Activated CD4-positive, alpha-beta T cell treated with anti-CD3 and anti-CD28 coated beads, Interleukin-2, Interleukin-4, amounts not matched to agents 100 ng/mL and 50 ng/mL, durations not matched to agents 16 hours and 8 hours (primary cell): ENCODE results near the gene PAX3.
"Not testable (repeated sequence)": the region's sequence is repeated elsewhere in the genome, so short reads cannot be mapped to it uniquely, and the experiment has no call there.

Source experiments
- DNase-seq: peaks from one replicate; pipeline ENCODE4 v3.0.0-alpha.2; 2020; ENCODE audit warnings: low spot score

The PAX3 gene

GRCh38 chr2:222213049-222213448 is 85.7 kb downstream of the PAX3 start:
- DNase-seq: no peak

GRCh38 chr2:222212571-222212970 is 86.2 kb downstream of the PAX3 start:
- DNase-seq: no peak

GRCh38 chr2:222208010-222208690 is 90.6 kb downstream of the PAX3 start:
- no peak for DNase-seq

- DNase-seq: no peak
These were observed 93.7 kb downstream of the PAX3 start for GRCh38 chr2:222205136-222205535.

- DNase-seq: no peak
These were observed 95.8 kb downstream of the PAX3 start for GRCh38 chr2:222203041-222203440.

GRCh38 chr2:222196159-222196558 is 102.6 kb downstream of the PAX3 start:
- no peak for DNase-seq

GRCh38 chr2:222194669-222195068 is 104.1 kb downstream of the PAX3 start:
- no peak for DNase-seq

- no peak for DNase-seq
These were observed 105.3 kb downstream of the PAX3 start for GRCh38 chr2:222193328-222193983.

- DNase-seq: no peak
These were observed 118.2 kb downstream of the PAX3 start for GRCh38 chr2:222180619-222181018.

GRCh38 chr2:222179592-222179991 is 119.2 kb downstream of the PAX3 start:
- no peak for DNase-seq

- DNase-seq: no peak
These were observed 120.3 kb downstream of the PAX3 start for GRCh38 chr2:222178450-222178849.

GRCh38 chr2:222176890-222177289 is 121.9 kb downstream of the PAX3 start:
- no peak for DNase-seq

- no peak for DNase-seq
These were observed 124.3 kb downstream of the PAX3 start for GRCh38 chr2:222174450-222174849.

- DNase-seq: no peak
These were observed 129.5 kb downstream of the PAX3 start for GRCh38 chr2:222169346-222169745.

GRCh38 chr2:222167762-222168161 is 131.0 kb downstream of the PAX3 start:
- no peak for DNase-seq

GRCh38 chr2:222160944-222161343 is 137.9 kb downstream of the PAX3 start:
- DNase-seq: no peak

GRCh38 chr2:222160125-222160524 is 138.7 kb downstream of the PAX3 start:
- no peak for DNase-seq

GRCh38 chr2:222159221-222159620 is 139.6 kb downstream of the PAX3 start:
- no peak for DNase-seq

- DNase-seq: not testable (repeated sequence)
These were observed 143.7 kb downstream of the PAX3 start for GRCh38 chr2:222155003-222155664.
